Uterus (tissue), 2 donors: Measurements from ENCODE around the gene SNRNP70.

Experiments used
- POLR2A ChIP-seq, 2 donors: fragments of 450-650 bp; IDR thresholded peaks; one replicate each; pipeline ENCODE4 v1.6.1; 2016; ENCODE audit warnings: antibody characterized with exemption in 2 of 2, mild to moderate bottlenecking in 1 of 2, moderate library complexity in 1 of 2
- TF ChIP-seq, protein P1 (sequence below), 4 experiments: fragments of 200-600 bp in 2 of 4; fragments of 450-650 bp in 2 of 4; sonication (generic) in 2 of 4; IDR thresholded peaks; one replicate each; pipeline ENCODE4 v1.5.1; 2016 to 2019; ENCODE audit warnings: antibody characterized with exemption in 4 of 4, mild to moderate bottlenecking in 2 of 4, moderate library complexity in 1 of 4

DNA sequence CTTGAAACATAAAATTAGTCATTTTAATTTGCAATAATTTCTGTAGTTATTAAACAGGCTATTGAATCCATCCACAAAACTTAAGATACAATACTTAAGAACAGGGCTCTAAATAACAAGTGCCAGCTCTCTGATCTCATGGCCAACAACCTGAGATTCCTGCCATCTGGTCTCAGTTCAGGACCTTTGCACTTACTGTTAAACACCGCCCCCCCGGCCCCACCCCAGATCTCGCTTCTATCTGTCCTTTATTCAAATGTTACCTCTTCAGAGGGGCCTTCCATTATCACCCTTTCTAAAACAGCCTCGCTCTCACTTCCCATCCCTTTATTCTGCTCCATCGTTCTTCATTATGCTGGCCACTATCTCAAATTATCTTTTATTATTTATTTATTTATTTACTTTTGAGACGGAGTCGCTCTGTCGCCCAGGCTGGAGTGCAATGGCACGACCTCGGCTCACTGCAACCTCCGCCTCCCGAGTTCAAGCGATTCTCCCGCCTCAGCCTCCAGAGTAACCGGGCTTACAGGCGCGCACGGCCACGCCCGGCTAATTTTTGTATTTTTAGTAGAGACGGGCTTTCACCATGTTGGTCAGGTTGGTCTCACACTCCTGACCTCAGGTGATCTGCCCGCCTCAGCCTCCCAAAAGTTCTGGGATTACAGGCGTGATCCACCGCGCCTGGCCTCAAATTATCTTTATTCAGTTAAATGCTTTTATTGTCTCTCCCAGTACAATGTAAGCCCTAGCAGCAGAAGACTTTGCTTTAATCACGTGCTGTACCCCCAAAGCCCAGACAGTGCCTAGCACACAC is 838 bp upstream of the SNRNP70 start:
- no peak for TF ChIP-seq POLR2A (IDR thresholded peaks at IDR 0.05)
- TF ChIP-seq, protein P1, sequence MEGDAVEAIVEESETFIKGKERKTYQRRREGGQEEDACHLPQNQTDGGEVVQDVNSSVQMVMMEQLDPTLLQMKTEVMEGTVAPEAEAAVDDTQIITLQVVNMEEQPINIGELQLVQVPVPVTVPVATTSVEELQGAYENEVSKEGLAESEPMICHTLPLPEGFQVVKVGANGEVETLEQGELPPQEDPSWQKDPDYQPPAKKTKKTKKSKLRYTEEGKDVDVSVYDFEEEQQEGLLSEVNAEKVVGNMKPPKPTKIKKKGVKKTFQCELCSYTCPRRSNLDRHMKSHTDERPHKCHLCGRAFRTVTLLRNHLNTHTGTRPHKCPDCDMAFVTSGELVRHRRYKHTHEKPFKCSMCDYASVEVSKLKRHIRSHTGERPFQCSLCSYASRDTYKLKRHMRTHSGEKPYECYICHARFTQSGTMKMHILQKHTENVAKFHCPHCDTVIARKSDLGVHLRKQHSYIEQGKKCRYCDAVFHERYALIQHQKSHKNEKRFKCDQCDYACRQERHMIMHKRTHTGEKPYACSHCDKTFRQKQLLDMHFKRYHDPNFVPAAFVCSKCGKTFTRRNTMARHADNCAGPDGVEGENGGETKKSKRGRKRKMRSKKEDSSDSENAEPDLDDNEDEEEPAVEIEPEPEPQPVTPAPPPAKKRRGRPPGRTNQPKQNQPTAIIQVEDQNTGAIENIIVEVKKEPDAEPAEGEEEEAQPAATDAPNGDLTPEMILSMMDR (IDR thresholded peaks at IDR 0.05) = no peak
